ENCODE data around the gene PARD3B. TPM values are rescaled to one million over a fixed set of nuclear protein-coding genes. Genes with fewer than 3 reads are reported as not detected.

PARD3B gene
- total and polyA plus RNA-seq, 2 of the 8 experiments (the other 6 are each of a cell fraction or from before 2014, with no cell fraction given): 1.2 to 5.7 TPM

- Histone ChIP-seq H3K18ac (ENCODE audit: extremely low read depth, low read length) (no peak overlapping the region), H2BK15ac (ENCODE audit: low read length) (no peak overlapping the region), H3K9ac (replicated peaks in 1 of 4; ENCODE audit: extremely low read depth in 1 of 4, low read depth in 3 of 4, low read length in 3 of 4) (no peak overlapping the region), H3K4me2 (ENCODE audit: insufficient read depth in 1 of 2, low read depth in 2 of 2, low read length in 2 of 2) (no peak overlapping the region), H3K36me3 (ENCODE audit: control insufficient read depth in 2 of 4, insufficient read depth in 4 of 4, low read length in 3 of 4) (no peaks in the 10 kb centered on the region), H3K79me2 (ENCODE audit: control insufficient read depth in 1 of 2, insufficient read depth in 2 of 2, low read length in 2 of 2) (no peaks in the 10 kb centered on the region), H4K91ac (replicated peaks; ENCODE audit: insufficient read length, low read length) (no peak overlapping the region), H2BK12ac (ENCODE audit: low read depth, low read length) (no peak overlapping the region), H3K23me2 (ENCODE audit: low read depth, low read length) (no peaks in the 10 kb centered on the region), H3K4me3 (ENCODE audit: extremely low read depth in 1 of 4, insufficient read depth in 2 of 4, low read depth in 3 of 4, low read length in 4 of 4) (no peak overlapping the region), H3K23ac (ENCODE audit: insufficient read length) (no peak overlapping the region), H3K4me1 (replicated peaks in 1 of 4; ENCODE audit: control insufficient read depth in 3 of 4, insufficient read depth in 4 of 4, low read length in 3 of 4) (no peaks in the 10 kb centered on the region), H3K9me3 (ENCODE audit: insufficient read depth in 2 of 2, low read depth in 1 of 2, low read length in 1 of 2) (no peaks in the 10 kb centered on the region), H2BK20ac (ENCODE audit: low read length) (no peak overlapping the region), H3K56ac (replicated peaks; ENCODE audit: insufficient read length, low read depth, low read length) (no peak overlapping the region), H2AFZ (ENCODE audit: low read length) (no peak overlapping the region), H3K27ac (ENCODE audit: low read depth, low read length) (no peak overlapping the region), H3K14ac (ENCODE audit: insufficient read length) (no peak overlapping the region), H4K20me1 (replicated peaks in 1 of 2; ENCODE audit: control insufficient read depth in 1 of 2, insufficient read depth in 2 of 2, low read length in 2 of 2) (no peaks in the 10 kb centered on the region), H2AK5ac (ENCODE audit: low read depth, low read length) (no peak overlapping the region), H2BK120ac (replicated peaks; ENCODE audit: low read depth, low read length) (no peak overlapping the region), H3K4ac (replicated peaks; ENCODE audit: insufficient read length, low read depth, low read length) (no peak overlapping the region), H4K5ac (ENCODE audit: insufficient read length, low read depth, low read length) (no peak overlapping the region), H2BK5ac (ENCODE audit: low read depth, low read length) (no peak overlapping the region), H4K8ac (ENCODE audit: extremely low read depth, insufficient read depth, low read length) (no peak overlapping the region), H3K79me1 (ENCODE audit: low read depth, low read length) (no peaks in the 10 kb centered on the region), H3K27me3 (replicated peaks in 1 of 4; ENCODE audit: control insufficient read depth in 3 of 4, extremely low read depth in 1 of 4, insufficient read depth in 3 of 4, low read length in 3 of 4) (no peaks in the 10 kb centered on the region)
- CTCF ChIA-PET (ENCODE audit: partially characterized antibody): interaction anchor here (1.0 kb wide), 1 partner anchor 237 kb away, joined by 3 read pairs; no protein-coding TSS in a partner anchor
- POLR2A ChIA-PET (ENCODE audit: partially characterized antibody): no interaction called here
- FAIRE-seq (no peak), DNase-seq (ENCODE audit: low read depth in 1 of 2, low spot score in 2 of 2) (no peak)
- WGBS, 2 experiments (ENCODE audit: extremely low coverage in 1 of 2, insufficient coverage in 1 of 2, insufficient read length in 1 of 2, insufficient replicate concordance in 2 of 2, low coverage in 1 of 2, low lambda C conversion rate in 2 of 2, missing lambda C conversion rate in 1 of 2): 84% methylated on average over 4 of the region's 4 CpGs; no CpG with 5 or more reads in 1 of the 2 experiments
- TF ChIP-seq KDM1A (IDR thresholded peaks at IDR 0.05; ENCODE audit: borderline replicate concordance, low read length) (no peak), POLR2A (IDR thresholded peaks at IDR 0.05; ENCODE audit: control extremely low read depth in 1 of 2, low read depth in 2 of 2, low read length in 2 of 2) (no peak), RNF2 (IDR thresholded peaks at IDR 0.05; ENCODE audit: borderline replicate concordance, low read depth, low read length, missing control alignments, poor library complexity, severe bottlenecking) (no peak), EP300 (IDR thresholded peaks at IDR 0.05; ENCODE audit: borderline replicate concordance in 1 of 2, low read depth in 2 of 2, low read length in 2 of 2) (no peak), RBBP5 (IDR thresholded peaks at IDR 0.05; ENCODE audit: borderline replicate concordance, low read depth, low read length) (no peak), USF2 (IDR thresholded peaks at IDR 0.05; ENCODE audit: low read length) (no peak), SIRT6 (IDR thresholded peaks at IDR 0.05; ENCODE audit: low read length) (no peak), RFX5 (IDR thresholded peaks at IDR 0.05; ENCODE audit: borderline replicate concordance, low read depth, low read length) (no peak), SRF (IDR thresholded peaks at IDR 0.05; ENCODE audit: low read depth, low read length) (no peak), CBX5 (IDR thresholded peaks at IDR 0.05; ENCODE audit: low read depth, low read length) (no peak), NANOG (IDR thresholded peaks at IDR 0.05; ENCODE audit: insufficient read depth, low read depth, low read length, poor library complexity, severe bottlenecking) (no peak), BRCA1 (IDR thresholded peaks at IDR 0.05; ENCODE audit: low read depth, low read length) (no peak), RXRA (IDR thresholded peaks at IDR 0.05; ENCODE audit: insufficient read depth, low read depth, low read length) (no peak), BACH1 (IDR thresholded peaks at IDR 0.05; ENCODE audit: low read length) (no peak)
Observed at GRCh38 chr2:204496779-204497178, 48.5 kb upstream of the PARD3B start.

All from H1 (cell line).